GM15510 (cell line): ENCODE results near the gene NUP214.

Experiments used
- POLR2A ChIP-seq: IDR thresholded peaks from 3 replicates; pipeline ENCODE4 v1.6.1; 2011; ENCODE audit warnings: borderline replicate concordance; ENCODE audit not compliant: insufficient read length; ENCODE audit errors: extremely low read depth

Gene NUP214

DNA sequence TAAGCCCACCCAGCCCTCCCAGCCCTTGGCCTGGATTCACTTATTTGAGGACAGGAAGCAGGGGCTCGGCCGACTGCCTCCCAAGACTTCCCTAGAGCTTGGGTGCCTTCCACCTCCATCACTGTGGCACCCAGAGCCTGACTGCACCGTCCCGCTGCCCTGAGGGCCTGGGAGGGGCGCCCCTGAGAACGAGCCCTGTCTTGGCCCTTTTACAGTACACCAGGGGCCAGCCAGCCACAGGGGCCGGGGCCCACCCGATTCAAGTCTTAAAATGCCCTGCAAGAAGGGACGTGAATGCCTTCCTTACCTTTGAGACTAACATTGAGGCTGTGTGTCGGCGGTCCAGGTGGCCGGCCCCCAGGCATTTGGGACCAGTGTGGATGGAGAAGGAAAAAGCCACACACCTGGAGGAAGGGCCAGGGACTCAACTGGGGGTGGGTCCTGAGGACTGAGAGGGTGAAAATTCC lies 134.1 kb downstream of the NUP214 start:
- TF ChIP-seq POLR2A: no peak

DNA sequence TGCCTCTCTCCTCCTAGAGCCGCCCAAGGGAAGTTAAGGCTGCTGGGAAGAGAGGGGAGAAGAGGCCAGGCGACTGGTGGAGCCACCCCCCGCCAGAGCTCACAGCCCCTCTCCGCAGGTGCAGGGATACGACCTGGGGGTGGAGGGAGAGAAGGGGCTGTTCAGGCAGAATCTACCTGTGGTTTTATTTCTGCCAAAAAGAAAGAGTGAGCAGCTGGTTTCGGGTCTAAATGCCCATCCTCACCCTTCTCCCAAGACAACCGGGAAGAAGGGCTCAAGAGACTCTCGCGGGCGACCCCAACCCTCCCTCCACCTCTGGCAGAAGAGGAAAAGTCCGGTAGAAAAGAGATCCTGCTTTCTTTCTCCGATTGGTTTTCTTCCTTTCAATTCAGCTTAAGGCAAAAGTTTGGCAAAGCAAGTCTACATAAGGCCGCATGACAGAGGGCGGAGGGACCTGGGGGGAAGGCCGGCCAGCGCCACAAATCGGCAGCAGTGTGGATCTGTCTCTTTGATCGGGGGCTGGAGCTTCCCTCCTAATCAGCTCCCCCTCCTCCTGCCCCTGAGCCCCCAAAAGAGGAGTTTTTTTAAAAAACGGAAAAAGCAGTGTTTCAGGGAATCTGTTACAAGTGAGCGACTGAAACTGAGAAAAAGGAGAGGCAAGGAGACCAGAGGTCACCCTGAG lies 134.7 kb downstream of the NUP214 start:
- TF ChIP-seq POLR2A: no peak

DNA sequence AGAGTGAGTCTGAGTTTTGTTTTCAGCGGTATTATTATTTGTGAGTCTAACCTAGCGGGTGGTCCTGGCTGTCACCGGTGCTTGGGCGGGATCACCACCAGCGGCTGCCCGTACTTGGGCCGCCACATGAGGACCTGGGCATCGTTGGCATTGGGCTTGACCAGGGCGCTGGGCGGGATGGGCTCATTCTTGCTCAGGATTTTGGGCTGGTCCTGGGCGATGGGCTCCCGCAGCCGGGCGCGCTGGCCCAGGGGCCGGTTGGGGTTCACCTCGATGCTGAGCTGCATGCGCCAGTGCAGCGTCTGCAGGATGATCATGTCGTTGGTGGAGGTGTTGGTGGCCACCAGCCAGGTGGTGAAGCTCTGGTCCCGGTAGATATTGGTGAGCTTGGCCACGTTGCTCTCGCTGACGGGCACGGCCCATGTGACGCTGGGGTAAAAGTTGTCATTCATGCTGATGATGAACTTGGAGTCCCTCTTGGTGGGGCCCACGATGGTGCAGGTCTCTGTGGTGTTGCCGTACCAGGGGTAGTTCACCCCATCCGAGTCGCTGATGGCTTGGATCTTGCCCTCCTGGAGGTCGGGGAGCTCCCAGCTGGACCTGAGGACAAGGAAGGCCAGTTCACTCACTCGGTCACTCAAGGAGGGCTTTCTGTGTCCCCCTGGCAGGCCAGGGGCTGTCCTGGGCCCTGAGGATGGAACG lies 135.5 kb downstream of the NUP214 start:
- TF ChIP-seq POLR2A: no peak

DNA sequence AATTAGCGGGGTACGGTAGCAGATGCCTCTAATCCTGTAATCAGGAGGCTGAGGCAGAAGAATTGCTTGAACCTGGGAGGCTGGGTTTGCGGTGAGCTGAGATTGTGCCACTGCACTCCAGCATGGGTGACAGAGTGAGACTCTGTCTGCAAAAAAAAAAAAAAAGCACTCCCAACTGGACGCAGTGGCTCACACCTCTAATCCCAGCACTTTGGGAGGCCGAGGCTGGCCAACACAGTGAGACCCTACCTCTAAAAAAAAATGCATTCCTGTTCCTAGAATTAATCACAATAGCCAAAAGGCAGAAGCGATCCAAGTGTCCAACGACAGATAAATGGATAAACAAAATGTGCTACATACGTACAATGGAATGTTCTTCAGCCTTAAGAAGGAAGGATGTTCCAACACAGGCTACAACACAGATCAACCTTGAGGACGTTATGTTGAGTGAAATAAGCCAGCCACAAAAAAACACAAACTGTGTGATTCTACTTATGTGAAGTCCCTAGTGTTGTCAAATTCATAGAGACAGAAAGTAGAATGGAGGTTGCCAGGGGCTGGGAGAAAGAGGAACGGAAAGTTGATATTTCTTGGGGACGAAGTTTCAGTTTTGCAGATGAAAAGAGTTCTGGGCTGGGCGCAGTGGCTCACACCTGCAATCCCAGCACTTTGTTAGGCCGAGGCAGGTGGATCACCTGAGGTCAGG lies 137.1 kb downstream of the NUP214 start:
- TF ChIP-seq POLR2A: no peak

DNA sequence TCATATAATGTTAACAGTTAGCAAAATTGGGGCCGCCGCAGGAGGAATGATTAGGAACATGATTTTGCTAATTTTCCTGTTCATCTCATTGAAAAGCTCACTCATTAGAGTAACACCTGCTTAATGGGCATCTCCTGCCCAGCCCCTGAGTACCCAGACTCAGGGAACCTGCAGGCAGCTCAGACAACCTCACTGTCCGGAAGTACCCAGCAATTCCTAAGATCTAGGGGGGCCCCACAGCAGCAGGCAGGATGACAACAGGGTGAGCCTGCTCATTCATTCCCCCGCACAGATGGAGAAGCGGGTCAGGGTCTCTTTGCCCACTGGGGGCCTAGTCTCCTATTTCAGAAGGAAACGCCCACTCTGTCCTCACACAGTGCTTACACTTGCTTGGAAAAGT lies 138.3 kb downstream of the NUP214 start:
- no peak for TF ChIP-seq POLR2A

DNA sequence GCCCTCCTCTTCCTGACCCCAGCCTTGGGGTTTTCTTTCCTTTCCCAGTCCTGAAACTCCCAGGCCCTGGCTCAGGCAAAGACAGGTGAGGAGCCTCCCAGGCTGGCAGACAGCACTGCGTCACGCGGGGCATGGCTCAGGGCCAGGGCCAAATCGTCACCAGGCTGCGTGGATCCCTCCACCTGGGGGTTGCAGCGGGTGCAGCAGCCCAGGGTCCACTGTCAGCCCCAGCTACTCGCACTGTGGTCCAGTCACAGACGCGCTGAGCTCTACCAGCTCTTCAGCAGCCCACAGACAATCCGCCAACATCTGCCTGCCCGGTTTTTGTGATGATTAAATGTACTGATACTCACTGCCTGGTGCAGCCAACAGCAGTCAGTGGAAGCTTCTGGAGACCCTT lies 138.8 kb downstream of the NUP214 start:
- TF ChIP-seq POLR2A: no peak

DNA sequence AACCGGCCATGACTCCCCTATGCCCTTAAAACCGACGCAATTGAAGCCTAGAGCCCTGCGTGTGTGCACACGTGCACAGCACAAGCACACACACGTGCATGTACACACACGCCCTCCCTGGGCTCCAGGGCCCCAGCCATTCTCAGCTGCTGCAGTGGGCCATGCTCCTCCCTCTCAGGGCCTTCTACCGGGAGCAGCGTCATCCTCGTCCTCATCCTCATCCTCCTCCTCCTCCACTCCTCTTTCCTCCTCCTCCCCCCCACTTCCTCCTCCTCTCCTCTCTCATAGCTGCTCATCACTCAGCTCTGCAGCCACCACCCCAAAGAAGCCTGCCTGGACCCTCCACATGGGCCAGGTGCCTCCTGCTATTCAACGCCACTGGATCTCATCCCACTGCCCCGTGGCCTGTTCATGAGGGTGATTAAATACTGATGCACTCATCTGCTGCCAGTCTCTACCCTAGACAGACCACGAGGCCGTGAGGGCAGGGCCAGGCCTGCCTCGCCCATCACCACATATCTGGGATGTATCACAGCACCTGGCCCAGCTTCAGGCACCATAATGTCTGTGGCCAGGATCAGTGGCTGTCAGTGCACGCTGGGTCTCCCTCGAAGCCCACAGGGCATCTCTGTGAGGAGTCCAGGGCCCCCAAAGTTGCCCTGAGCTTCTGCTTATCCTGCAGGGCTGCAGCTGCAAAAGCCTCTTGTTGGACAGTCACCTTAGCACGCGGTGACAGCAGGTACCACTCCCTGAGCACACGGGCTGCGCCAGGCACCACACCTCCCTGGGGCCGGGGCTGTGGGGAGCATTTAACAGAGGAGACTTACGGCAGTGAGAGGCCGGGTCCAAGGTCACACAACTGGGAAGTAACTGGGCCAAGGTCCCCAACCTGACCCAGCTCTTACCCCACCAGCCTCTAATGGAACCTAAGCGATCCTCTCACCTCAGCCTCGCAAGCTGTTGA lies 141.2 kb downstream of the NUP214 start:
- no peak for TF ChIP-seq POLR2A

DNA sequence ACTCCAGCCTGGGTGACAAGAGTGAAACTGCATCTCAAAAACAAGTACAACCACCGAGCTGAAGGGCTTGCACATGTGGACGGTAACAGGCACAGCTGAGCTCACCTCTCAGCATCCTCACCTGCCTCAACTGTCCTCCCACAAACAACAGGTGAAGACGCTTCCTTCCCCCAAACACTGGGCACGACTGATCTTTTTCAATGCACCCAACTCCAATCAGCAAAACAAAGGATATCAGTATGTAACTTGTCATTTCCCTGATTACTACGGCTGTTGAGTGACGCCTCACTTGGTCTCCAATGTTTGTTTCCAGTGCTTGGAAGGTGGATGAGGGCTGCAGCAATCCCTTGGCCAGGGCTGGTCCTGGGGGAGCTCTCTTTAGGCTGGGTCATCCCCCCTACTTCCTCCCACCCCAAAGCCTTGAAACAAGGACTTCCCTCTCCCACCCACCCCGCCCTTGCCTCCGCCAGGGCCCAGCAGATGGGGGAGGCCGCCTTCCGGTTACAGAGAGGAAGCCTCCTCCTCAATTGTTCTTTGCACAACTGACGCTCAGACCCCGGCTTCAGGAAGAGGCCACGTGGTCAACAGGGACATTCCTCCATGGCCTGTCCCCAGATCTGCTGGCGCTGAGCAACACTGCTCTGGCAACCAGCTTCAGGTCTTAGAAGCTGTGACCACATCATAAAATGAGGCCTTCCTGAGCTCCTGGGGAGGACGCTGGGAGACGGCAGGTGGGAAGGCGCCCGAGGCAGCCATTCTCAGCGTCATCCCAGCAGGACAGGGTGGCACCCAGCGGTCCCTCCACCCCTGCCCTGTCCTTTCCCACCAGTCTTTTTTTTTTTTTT lies 145.0 kb downstream of the NUP214 start:
- TF ChIP-seq POLR2A: peak; percentile 22

DNA sequence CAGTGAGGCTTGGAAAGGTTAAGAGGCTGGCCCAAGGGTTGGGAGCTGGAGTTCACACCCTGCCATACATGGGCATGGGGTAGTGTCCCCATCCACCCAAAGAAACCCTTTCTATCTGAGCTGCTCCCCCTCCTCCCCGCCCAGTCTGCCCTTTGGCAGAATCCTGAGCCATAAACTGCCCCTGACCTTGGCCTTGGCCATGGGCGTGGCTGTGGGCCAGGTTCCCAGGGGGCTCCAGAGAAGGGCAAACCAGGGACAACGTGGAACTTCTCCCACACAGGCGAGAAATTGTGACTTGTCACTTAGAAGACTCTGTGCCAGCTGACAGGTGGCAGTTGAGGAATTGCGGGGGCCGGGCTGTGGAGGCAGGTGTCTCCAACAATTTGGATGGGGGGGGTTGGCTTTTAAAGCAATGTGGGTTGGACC lies 146.1 kb downstream of the NUP214 start:
- no peak for TF ChIP-seq POLR2A

DNA sequence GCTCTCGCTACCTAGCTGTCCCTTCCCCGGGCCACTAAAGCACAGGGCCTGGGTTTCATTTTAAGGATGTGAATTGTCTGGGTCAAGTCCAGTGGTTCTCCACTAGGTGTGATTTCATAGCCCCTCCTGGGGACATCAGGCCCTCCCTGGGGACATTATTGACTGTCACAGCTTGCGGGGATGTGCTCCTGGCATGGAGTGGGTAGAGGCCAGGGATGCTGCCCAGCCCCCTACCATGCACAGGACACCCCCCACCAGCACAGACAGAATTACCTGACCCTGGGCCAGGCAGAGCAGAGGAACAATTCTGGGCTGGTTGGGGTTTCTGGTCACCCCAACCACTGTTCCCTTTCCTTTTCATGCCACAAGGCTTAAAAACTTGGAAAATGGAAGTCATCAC lies 146.8 kb downstream of the NUP214 start:
- no peak for TF ChIP-seq POLR2A

DNA sequence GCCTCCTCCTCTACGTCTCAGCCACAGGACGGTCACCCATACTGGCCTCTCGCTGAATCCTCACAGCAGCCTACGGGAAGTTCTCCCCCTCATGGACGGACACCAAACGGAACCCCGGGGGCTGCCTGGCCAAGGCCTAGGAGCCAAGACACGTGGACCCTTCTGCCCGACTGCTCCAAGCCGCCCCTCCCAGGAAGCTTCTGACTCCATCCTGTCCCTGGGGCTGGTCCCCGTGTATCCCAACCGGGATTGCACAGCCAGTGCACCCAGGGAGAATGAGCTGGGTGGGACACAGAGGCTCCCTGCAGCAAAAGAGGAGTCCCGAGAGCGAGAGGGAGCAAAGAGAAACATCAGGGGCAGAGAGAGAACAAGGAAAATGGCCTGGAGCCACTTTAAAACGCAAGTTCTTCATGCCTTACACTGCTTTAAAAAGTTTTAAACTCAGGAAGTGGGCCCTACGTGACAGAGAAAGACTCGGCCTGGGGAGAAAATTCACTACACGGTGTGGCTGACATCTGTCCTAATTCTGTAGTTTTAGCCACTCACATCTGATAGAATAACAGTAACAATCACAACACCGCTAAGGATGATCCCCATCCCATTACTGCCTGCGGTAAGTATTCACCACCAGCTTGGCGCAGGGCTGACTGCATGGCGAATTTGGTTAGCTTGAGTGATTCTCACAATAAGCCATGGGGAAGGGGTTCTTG lies 147.9 kb downstream of the NUP214 start:
- no peak for TF ChIP-seq POLR2A

DNA sequence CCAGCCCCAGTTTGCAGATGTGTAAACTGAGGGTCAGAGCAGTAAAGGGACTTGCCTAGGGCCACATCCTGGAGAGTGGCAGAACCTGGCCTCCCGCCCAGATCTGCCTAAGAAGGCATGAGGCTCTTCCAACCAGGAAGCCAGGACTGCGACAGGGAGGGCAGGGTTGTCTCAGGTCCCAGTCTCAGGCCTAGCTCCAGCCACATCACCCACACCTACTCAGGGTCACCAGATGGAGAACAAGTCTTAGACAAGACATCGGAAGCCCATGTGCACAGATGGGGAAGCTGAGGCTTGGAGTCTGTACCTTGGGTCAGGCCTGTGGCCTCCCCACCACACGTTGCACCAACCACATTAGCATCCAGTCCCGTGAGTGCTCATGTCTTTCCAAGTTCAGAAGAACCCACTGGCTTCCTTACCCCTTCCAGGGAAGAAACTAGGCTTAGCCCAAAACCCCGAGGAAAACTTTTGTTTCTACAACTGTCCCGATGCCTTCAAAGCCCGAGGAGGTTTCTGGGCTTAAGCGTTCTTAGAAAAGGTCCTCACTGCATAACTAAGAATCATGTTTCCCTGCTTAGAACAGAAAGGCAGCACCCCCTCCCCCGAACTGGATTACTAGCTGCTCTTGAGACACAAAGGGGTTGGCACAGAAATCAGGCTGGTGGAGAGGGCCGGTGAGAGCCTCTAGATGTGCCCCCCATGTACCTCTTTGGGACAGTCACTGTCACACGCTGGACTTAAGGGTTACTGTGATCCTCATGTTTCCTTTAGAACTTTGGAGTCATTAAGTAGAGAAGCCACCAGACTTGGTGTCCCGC lies 148.7 kb downstream of the NUP214 start:
- TF ChIP-seq POLR2A: peak; percentile 39
